K562 (cell line): Measurements from ENCODE around the gene NRXN2. TPM values are rescaled to one million over a fixed set of nuclear protein-coding genes. Genes with fewer than 3 reads are reported as not detected.
A peak's percentile ranks its signal among the peaks of the same experiment; 100 is the strongest.

Source experiments
- ATAC-seq: fragments of 200-7000 bp; cut with Tn5 transposase; 3 replicates; pipeline ENCODE4 v1.9.1; 2020; ENCODE audit warnings: moderate library complexity
- BruUV-seq: library from RNA; stranded (reverse); fragments of 400-500 nt; replicated peaks from 2 replicates; lab custom pipeline; 2021; lab: Mats Ljungman, UMichigan
- CTCF ChIA-PET: fragments of 300-600 bp; formaldehyde crosslinking; extraction: SDS; loops from one replicate; lab custom pipeline; 2021; ENCODE audit warnings: low intra/inter-chr PET ratio; lab: Yijun Ruan, JAX
- POLR2A ChIA-PET: fragments of 300-600, 350-650 bp; sonication (Branson Sonifier 250); formaldehyde crosslinking; extraction: SDS; loops from one replicate; lab custom pipeline; 2021; ENCODE audit warnings: antibody characterized with exemption, inconsistent platforms; lab: Yijun Ruan, JAX
- DNase-seq, 4 experiments: peaks; one replicate each; pipeline versions ENCODE4 v3.0.0 to v3.0.0-alpha.2; 2011 to 2018; ENCODE audit warnings: low spot score in 3 of 4, mixed read lengths in 3 of 4; ENCODE audit errors: extremely low read depth in 1 of 4
- FAIRE-seq: peaks from 2 replicates; lab custom pipeline; 2011; peaks lifted over from hg19 to GRCh38; lab: Jason Lieb, UNC
- H2AFZ ChIP-seq: 2 replicates; pipeline ENCODE4 v1.6.0; 2011; ENCODE audit warnings: low read depth, low read length, control low read depth, inconsistent platforms
- H3K27ac ChIP-seq: fragments of 200-600 bp; 3 replicates; pipeline ENCODE4 v1.8.0; 2011; ENCODE audit warnings: low read depth, mild to moderate bottlenecking, control low read depth, inconsistent platforms, low read length, moderate library complexity, mixed read lengths; ENCODE audit errors: extremely low read depth
- H3K27me3 ChIP-seq, 2 experiments: fragments of 300-600 bp in 1 of 2; 2 replicates in 1 of 2; 3 replicates in 1 of 2; pipeline versions ENCODE4 v1.6.0 to v1.8.0; 2011; ENCODE audit warnings: inconsistent platforms in 2 of 2, low read length in 2 of 2, mild to moderate bottlenecking in 1 of 2, mixed read lengths in 1 of 2, moderate library complexity in 1 of 2; ENCODE audit not compliant: control insufficient read depth in 2 of 2, insufficient read depth in 2 of 2
- H3K36me3 ChIP-seq: fragments of 300-600 bp; 3 replicates; pipeline ENCODE4 v1.8.0; 2011; ENCODE audit warnings: mild to moderate bottlenecking, low read length, inconsistent platforms; ENCODE audit not compliant: control insufficient read depth, insufficient read depth
- H3K4me1 ChIP-seq, 2 experiments: fragments of 200-600 bp in 1 of 2; replicated peaks in 1 of 2; 2 replicates in 1 of 2; 3 replicates in 1 of 2; pipeline versions ENCODE4 v1.5.1 to v1.8.0; 2011; ENCODE audit warnings: inconsistent platforms in 2 of 2, low read length in 2 of 2, mild to moderate bottlenecking in 1 of 2, mixed read lengths in 1 of 2, moderate library complexity in 1 of 2; ENCODE audit not compliant: control insufficient read depth in 2 of 2, insufficient read depth in 2 of 2
- H3K4me2 ChIP-seq: 2 replicates; pipeline ENCODE4 v1.6.1; 2011; ENCODE audit warnings: low read length, control low read depth, inconsistent platforms, mixed read lengths; ENCODE audit not compliant: insufficient read depth
- H3K4me3 ChIP-seq: fragments of 200-600 bp; sonication (generic), shearing (Covaris generic); 2 replicates; pipeline ENCODE4 v1.5.1; 2016; ENCODE audit warnings: control low read depth, inconsistent platforms
- H3K79me2 ChIP-seq: fragments of 200-600 bp; 3 replicates; pipeline ENCODE4 v1.8.0; 2011; ENCODE audit warnings: low read length, inconsistent platforms; ENCODE audit not compliant: control insufficient read depth, insufficient read depth
- H3K9ac ChIP-seq, 2 experiments: 2 replicates each; pipeline versions ENCODE4 v1.6.0 to v1.6.1; 2011; ENCODE audit warnings: low read depth in 2 of 2, low read length in 2 of 2, control low read depth in 1 of 2, inconsistent platforms in 1 of 2, mild to moderate bottlenecking in 1 of 2, mixed read lengths in 1 of 2; ENCODE audit not compliant: insufficient read depth in 1 of 2
- H3K9me1 ChIP-seq: one replicate; pipeline ENCODE4 v1.6.0; 2011; ENCODE audit warnings: inconsistent platforms, mild to moderate bottlenecking, low read length, moderate library complexity; ENCODE audit not compliant: control insufficient read depth, insufficient read depth
- H3K9me3 ChIP-seq: replicated peaks from 2 replicates; pipeline ENCODE4 v1.5.1; 2011; ENCODE audit warnings: low read depth, low read length, inconsistent platforms; ENCODE audit not compliant: control insufficient read depth, insufficient read depth
- H4K20me1 ChIP-seq: replicated peaks from 2 replicates; pipeline ENCODE4 v1.6.1; 2011; ENCODE audit warnings: low read length, inconsistent platforms, mixed read lengths; ENCODE audit not compliant: control insufficient read depth, insufficient read depth
- CXXC5 ChIP-seq: fragments of 250-450 bp; sonication (Bioruptor Pico); IDR thresholded peaks from 2 replicates; pipeline ENCODE4 v1.8.0; 2022; ENCODE audit warnings: inconsistent platforms, mild to moderate bottlenecking, moderate library complexity
- ELF2 ChIP-seq: fragments of 250-450 bp; sonication (Bioruptor Pico); IDR thresholded peaks from 2 replicates; pipeline ENCODE4 v1.5.0; 2021; ENCODE audit warnings: mild to moderate bottlenecking
- GABPA ChIP-seq: fragments of 200-800 bp; sonication (Bioruptor generic); conservative IDR thresholded peaks from 2 replicates; pipeline ENCODE4 v1.6.1; 2016; ENCODE audit warnings: low read depth, missing genetic modification characterization, missing compliant biosample characterization
- GATA2 ChIP-seq: sonication (generic); formaldehyde crosslinking; IDR thresholded peaks from 2 replicates; pipeline ENCODE4 v1.4.0; 2020; ENCODE audit warnings: mild to moderate bottlenecking, missing genetic modification reagents
- HNRNPH1 ChIP-seq: fragments of 200-400 bp; formaldehyde crosslinking; optimal IDR thresholded peaks from 2 replicates; pipeline ENCODE3; 2017; ENCODE audit warnings: low read depth, mild to moderate bottlenecking, low read length, moderate library complexity
- POLR2AphosphoS2 ChIP-seq: IDR thresholded peaks from 2 replicates; pipeline ENCODE4 v1.6.1; 2012; ENCODE audit warnings: low read length, improper control_type of control experiment
- POLR2AphosphoS5 ChIP-seq: IDR thresholded peaks from 2 replicates; pipeline ENCODE4 v1.6.1; 2011; ENCODE audit warnings: mild to moderate bottlenecking, low read depth, low read length, moderate library complexity; ENCODE audit not compliant: control insufficient read depth, insufficient read depth
- SOX6 ChIP-seq: fragments of 450-650 bp; IDR thresholded peaks from 2 replicates; pipeline ENCODE4 v1.6.1; 2014; ENCODE audit warnings: mild to moderate bottlenecking
- SPI1 ChIP-seq: IDR thresholded peaks from 2 replicates; pipeline ENCODE4 v1.6.1; 2011; ENCODE audit warnings: low read depth, low read length, control low read depth, borderline replicate concordance
- WGBS: fragments of 100-300 bp; shearing (Covaris generic); methylation state at CpG from one replicate; pipeline ENCODE4 v1.1.6; 2016; ENCODE audit warnings: low coverage, mixed read lengths; ENCODE audit not compliant: insufficient coverage; ENCODE audit errors: missing lambda C conversion rate; 5-methylcytosine and 5-hydroxymethylcytosine counted together
- in situ Hi-C: fragments of 300-500 bp; cut with MboI; formaldehyde crosslinking; loops from 4 replicates; pipeline ENCODE4 v1.15.0; 2018; ENCODE audit warnings: inconsistent platforms, mixed read lengths
- intact Hi-C: fragments of 100-400 bp; cut with micrococcal nuclease; formaldehyde crosslinking; loops from 2 replicates; pipeline ENCODE4 v1.14.2; 2022
- polyA plus RNA-seq, 8 experiments: library from polyadenylated mRNA; depleted of rRNA in 4 of 8; stranded (reverse) in 5 of 8; unstranded in 3 of 8; fragments of >200 nt; fragmentation: Nextera tagmentation in 2 of 8; fragmentation: Illumina TruSeq in 1 of 8; extraction: Ambion mirVana in 2 of 8; extraction: Trizol in 1 of 8; gene quantifications; 2 replicates each; pipeline versions ENCODE4 v1.2.1 to v1.2.3, GENCODE V29; 2011 to 2014; ENCODE audit warnings: inconsistent platforms in 1 of 8, missing spikeins in 1 of 8
- total RNA-seq, 7 experiments: library from RNA; depleted of rRNA in 6 of 7; stranded (reverse); fragments of >200 nt in 6 of 7; fragmentation: Illumina TruSeq in 2 of 7; extraction: Trizol in 2 of 7; gene quantifications; 2 replicates each; pipeline versions ENCODE4 v1.2.1 to v1.2.3, GENCODE V29; 2011 to 2021; ENCODE audit warnings: low replicate concordance in 1 of 7
- TF ChIP-seq, protein P1 (sequence below): sonication (generic); formaldehyde crosslinking; IDR thresholded peaks from 2 replicates; pipeline ENCODE4 v1.9.0; 2022; ENCODE audit warnings: mild to moderate bottlenecking, missing genetic modification reagents
- TF ChIP-seq, protein P2 (sequence below): sonication (generic); formaldehyde crosslinking; IDR thresholded peaks from 2 replicates; pipeline ENCODE4 v1.8.0; 2023; ENCODE audit warnings: mild to moderate bottlenecking, missing genetic modification reagents
- TF ChIP-seq, protein P3 (sequence below), 3 experiments: fragments of 200-800 bp in 1 of 3; fragments of 250-450 bp in 1 of 3; fragments of 450-650 bp in 1 of 3; sonication (Bioruptor Pico) in 1 of 3; sonication (Bioruptor generic) in 1 of 3; formaldehyde crosslinking in 1 of 3; IDR thresholded peaks; 2 replicates each; pipeline versions ENCODE4 v1.6.1 to v1.8.0; 2016 to 2022; ENCODE audit warnings: mild to moderate bottlenecking in 2 of 3, missing genetic modification characterization in 2 of 3, missing compliant biosample characterization in 1 of 3, moderate library complexity in 1 of 3

Gene NRXN2
- total and polyA plus RNA-seq, 9 of the 15 experiments (the other 6 are each of a cell fraction or from before 2014, with no cell fraction given): 0.07 to 0.47 (median 0.15) TPM; not detected in 4

GRCh38 chr11:64762674-64763525, 39.9 kb upstream of the NRXN2 start:
- in situ Hi-C loops (no loop called here), intact Hi-C loops (no loop called here)
- Histone ChIP-seq H3K9ac (peak overlapping the region in 1 of 2 experiments; percentile 66; a peak in 1 of 4 replicates), H3K9me3 (no peaks in the 10 kb centered on the region), H3K4me2 (no peak overlapping the region), H3K4me1 (peaks cover 16 to 69% of the 10 kb centered on the region in 2 experiments), H3K27me3 (no peaks in the 10 kb centered on the region), H2AFZ (no peak overlapping the region), H3K9me1 (peaks cover 10% of the 10 kb centered on the region), H3K36me3 (peaks cover 59% of the 10 kb centered on the region), H4K20me1 (peaks cover 35% of the 10 kb centered on the region), H3K79me2 (peaks cover 11% of the 10 kb centered on the region), H3K4me3 (no peak overlapping the region), H3K27ac (peak overlapping the region; percentile 62; the same call in 2 of the 3 replicates)
- CTCF ChIA-PET: no interaction called here
- FAIRE-seq (no peak), ATAC-seq (peak; percentile 16), DNase-seq (peak in 1 of 4 experiments; percentile 9)
- 61% methylated on average over 12 of the region's 13 CpGs for whole genome bisulfite sequencing
- no TSS peak for BruUV-seq
- POLR2A ChIA-PET: interaction anchor here (0.7 to 7.9 kb wide), 7 partner anchors 10 to 347 kb away, joined by 3 to 168 read pairs (median 5); partner anchors contain the start of genes RASGRP2 and SF1
- TF ChIP-seq ELF2 (CRISPR knock-in tag) (no peak), SOX6 (no peak), GATA2 (CRISPR knock-in tag) (no peak), POLR2AphosphoS2 (peak; percentile 60; the same call in 1 of the 2 replicates), CXXC5 (CRISPR knock-in tag) (no peak), POLR2AphosphoS5 (peak; percentile 47; the same call in 1 of the 2 replicates), GABPA (tag) (no peak), HNRNPH1 (no peak), SPI1 (peak; percentile 74; the same call in 1 of the 2 replicates)
- TF ChIP-seq, protein P1, sequence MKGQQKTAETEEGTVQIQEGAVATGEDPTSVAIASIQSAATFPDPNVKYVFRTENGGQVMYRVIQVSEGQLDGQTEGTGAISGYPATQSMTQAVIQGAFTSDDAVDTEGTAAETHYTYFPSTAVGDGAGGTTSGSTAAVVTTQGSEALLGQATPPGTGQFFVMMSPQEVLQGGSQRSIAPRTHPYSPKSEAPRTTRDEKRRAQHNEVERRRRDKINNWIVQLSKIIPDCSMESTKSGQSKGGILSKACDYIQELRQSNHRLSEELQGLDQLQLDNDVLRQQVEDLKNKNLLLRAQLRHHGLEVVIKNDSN (CRISPR knock-in tag): no peak
- TF ChIP-seq, protein P2, sequence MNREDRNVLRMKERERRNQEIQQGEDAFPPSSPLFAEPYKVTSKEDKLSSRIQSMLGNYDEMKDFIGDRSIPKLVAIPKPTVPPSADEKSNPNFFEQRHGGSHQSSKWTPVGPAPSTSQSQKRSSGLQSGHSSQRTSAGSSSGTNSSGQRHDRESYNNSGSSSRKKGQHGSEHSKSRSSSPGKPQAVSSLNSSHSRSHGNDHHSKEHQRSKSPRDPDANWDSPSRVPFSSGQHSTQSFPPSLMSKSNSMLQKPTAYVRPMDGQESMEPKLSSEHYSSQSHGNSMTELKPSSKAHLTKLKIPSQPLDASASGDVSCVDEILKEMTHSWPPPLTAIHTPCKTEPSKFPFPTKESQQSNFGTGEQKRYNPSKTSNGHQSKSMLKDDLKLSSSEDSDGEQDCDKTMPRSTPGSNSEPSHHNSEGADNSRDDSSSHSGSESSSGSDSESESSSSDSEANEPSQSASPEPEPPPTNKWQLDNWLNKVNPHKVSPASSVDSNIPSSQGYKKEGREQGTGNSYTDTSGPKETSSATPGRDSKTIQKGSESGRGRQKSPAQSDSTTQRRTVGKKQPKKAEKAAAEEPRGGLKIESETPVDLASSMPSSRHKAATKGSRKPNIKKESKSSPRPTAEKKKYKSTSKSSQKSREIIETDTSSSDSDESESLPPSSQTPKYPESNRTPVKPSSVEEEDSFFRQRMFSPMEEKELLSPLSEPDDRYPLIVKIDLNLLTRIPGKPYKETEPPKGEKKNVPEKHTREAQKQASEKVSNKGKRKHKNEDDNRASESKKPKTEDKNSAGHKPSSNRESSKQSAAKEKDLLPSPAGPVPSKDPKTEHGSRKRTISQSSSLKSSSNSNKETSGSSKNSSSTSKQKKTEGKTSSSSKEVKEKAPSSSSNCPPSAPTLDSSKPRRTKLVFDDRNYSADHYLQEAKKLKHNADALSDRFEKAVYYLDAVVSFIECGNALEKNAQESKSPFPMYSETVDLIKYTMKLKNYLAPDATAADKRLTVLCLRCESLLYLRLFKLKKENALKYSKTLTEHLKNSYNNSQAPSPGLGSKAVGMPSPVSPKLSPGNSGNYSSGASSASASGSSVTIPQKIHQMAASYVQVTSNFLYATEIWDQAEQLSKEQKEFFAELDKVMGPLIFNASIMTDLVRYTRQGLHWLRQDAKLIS: no peak
- TF ChIP-seq, protein P3, sequence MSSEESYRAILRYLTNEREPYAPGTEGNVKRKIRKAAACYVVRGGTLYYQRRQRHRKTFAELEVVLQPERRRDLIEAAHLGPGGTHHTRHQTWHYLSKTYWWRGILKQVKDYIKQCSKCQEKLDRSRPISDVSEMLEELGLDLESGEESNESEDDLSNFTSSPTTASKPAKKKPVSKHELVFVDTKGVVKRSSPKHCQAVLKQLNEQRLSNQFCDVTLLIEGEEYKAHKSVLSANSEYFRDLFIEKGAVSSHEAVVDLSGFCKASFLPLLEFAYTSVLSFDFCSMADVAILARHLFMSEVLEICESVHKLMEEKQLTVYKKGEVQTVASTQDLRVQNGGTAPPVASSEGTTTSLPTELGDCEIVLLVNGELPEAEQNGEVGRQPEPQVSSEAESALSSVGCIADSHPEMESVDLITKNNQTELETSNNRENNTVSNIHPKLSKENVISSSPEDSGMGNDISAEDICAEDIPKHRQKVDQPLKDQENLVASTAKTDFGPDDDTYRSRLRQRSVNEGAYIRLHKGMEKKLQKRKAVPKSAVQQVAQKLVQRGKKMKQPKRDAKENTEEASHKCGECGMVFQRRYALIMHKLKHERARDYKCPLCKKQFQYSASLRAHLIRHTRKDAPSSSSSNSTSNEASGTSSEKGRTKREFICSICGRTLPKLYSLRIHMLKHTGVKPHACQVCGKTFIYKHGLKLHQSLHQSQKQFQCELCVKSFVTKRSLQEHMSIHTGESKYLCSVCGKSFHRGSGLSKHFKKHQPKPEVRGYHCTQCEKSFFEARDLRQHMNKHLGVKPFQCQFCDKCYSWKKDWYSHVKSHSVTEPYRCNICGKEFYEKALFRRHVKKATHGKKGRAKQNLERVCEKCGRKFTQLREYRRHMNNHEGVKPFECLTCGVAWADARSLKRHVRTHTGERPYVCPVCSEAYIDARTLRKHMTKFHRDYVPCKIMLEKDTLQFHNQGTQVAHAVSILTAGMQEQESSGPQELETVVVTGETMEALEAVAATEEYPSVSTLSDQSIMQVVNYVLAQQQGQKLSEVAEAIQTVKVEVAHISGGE (CRISPR knock-in tag; IDR thresholded peaks at IDR 0.05): no peak
